HepG2 (cell line): ENCODE results near the gene CA10. TPM values are rescaled to one million over a fixed set of nuclear protein-coding genes. Genes with fewer than 3 reads are reported as not detected.
A peak's percentile ranks its signal among the peaks of the same experiment; 100 is the strongest.

Source experiments
- ATAC-seq: fragments of 200-7000 bp; cut with Tn5 transposase; 3 replicates; pipeline ENCODE4 v1.9.1; 2020; ENCODE audit warnings: mild to moderate bottlenecking, moderate library complexity
- BruUV-seq: library from RNA; stranded (reverse); fragments of 400-500 nt; replicated peaks from 2 replicates; lab custom pipeline; 2021; lab: Mats Ljungman, UMichigan
- CTCF ChIA-PET: fragments of 300-600 bp; formaldehyde crosslinking; extraction: SDS; loops from one replicate; lab custom pipeline; 2021; ENCODE audit warnings: low total read pairs, inconsistent platforms, low intra/inter-chr PET ratio; lab: Yijun Ruan, JAX
- POLR2A ChIA-PET: fragments of 350-600 bp; sonication (Branson Sonifier 250); formaldehyde crosslinking; loops from one replicate; lab custom pipeline; 2020; ENCODE audit warnings: antibody characterized with exemption, inconsistent platforms; lab: Yijun Ruan, JAX
- DNase-seq: peaks from one replicate; pipeline ENCODE4 v3.0.0-alpha.2; 2015; ENCODE audit warnings: low spot score
- FAIRE-seq: peaks from 3 replicates; lab custom pipeline; 2011; peaks lifted over from hg19 to GRCh38; lab: Jason Lieb, UNC
- H2AFZ ChIP-seq: one replicate; pipeline ENCODE4 v1.6.1; 2011; ENCODE audit warnings: low read length, inconsistent platforms
- H3K27ac ChIP-seq: fragments of 300-600 bp; 3 replicates; pipeline ENCODE4 v1.8.0; 2011; ENCODE audit warnings: mixed run types, mild to moderate bottlenecking, mixed read lengths, low read length, inconsistent platforms; ENCODE audit not compliant: insufficient read depth; ENCODE audit errors: extremely low read length
- H3K27me3 ChIP-seq, 2 experiments: fragments of 200-600 bp in 1 of 2; 2 replicates in 1 of 2; 3 replicates in 1 of 2; pipeline versions ENCODE4 v1.6.0 to v1.8.0; 2011; ENCODE audit warnings: low read length in 2 of 2, mild to moderate bottlenecking in 2 of 2, moderate library complexity in 2 of 2, inconsistent platforms in 1 of 2; ENCODE audit not compliant: insufficient read depth in 2 of 2, control insufficient read depth in 1 of 2
- H3K36me3 ChIP-seq, 2 experiments: fragments of 200-600 bp in 1 of 2; replicated peaks in 1 of 2; 2 replicates in 1 of 2; 3 replicates in 1 of 2; pipeline versions ENCODE4 v1.5.1 to v1.8.0; 2011; ENCODE audit warnings: low read length in 2 of 2, inconsistent platforms in 1 of 2; ENCODE audit not compliant: insufficient read depth in 2 of 2, control insufficient read depth in 1 of 2
- H3K4me1 ChIP-seq: 2 replicates; pipeline ENCODE4 v1.5.1; 2012; ENCODE audit warnings: low read length, inconsistent platforms; ENCODE audit not compliant: insufficient read depth
- H3K4me2 ChIP-seq: 2 replicates; pipeline ENCODE4 v1.6.0; 2011; ENCODE audit warnings: low read depth, low read length, inconsistent platforms
- H3K4me3 ChIP-seq, 3 experiments: fragments of 200-600 bp in 1 of 3; sonication (generic), shearing (Covaris generic) in 1 of 3; replicated peaks in 1 of 3; 2 replicates each; pipeline ENCODE4 v1.5.1; 2011 to 2016; ENCODE audit warnings: low read length in 3 of 3, inconsistent platforms in 2 of 3, low read depth in 2 of 3, mild to moderate bottlenecking in 2 of 3, control low read depth in 1 of 3, mixed read lengths in 1 of 3; ENCODE audit not compliant: insufficient read depth in 1 of 3
- H3K79me2 ChIP-seq: one replicate; pipeline ENCODE4 v1.6.1; 2011; ENCODE audit warnings: low read length, inconsistent platforms; ENCODE audit not compliant: insufficient read depth
- H3K9ac ChIP-seq: 2 replicates; pipeline ENCODE4 v1.6.0; 2011; ENCODE audit warnings: mild to moderate bottlenecking, low read depth, low read length, inconsistent platforms; ENCODE audit not compliant: insufficient read depth
- H3K9me3 ChIP-seq: 2 replicates; pipeline ENCODE4 v1.5.1; 2012; ENCODE audit warnings: mild to moderate bottlenecking, low read length
- H4K20me1 ChIP-seq: 2 replicates; pipeline ENCODE4 v1.6.0; 2011; ENCODE audit warnings: inconsistent platforms, mild to moderate bottlenecking, low read length, moderate library complexity; ENCODE audit not compliant: insufficient read depth
- ATF7 ChIP-seq, 2 experiments: fragments of 450-650 bp in 1 of 2; sonication (generic) in 1 of 2; formaldehyde crosslinking in 1 of 2; IDR thresholded peaks; 2 replicates each; pipeline versions ENCODE4 v1.4.0 to v1.6.1; 2016 to 2020; ENCODE audit warnings: antibody characterized with exemption in 1 of 2, mild to moderate bottlenecking in 1 of 2, missing genetic modification reagents in 1 of 2
- CEBPB ChIP-seq: IDR thresholded peaks from 2 replicates; pipeline ENCODE4 v1.6.1; 2011; ENCODE audit warnings: low read depth, low read length, improper control_type of control experiment, borderline replicate concordance
- CREB1 ChIP-seq, 2 experiments: fragments of 450-650 bp in 1 of 2; IDR thresholded peaks; 2 replicates each; pipeline ENCODE4 v1.6.1; 2016 to 2017; ENCODE audit warnings: control low read depth in 1 of 2, mild to moderate bottlenecking in 1 of 2, missing compliant biosample characterization in 1 of 2, missing genetic modification characterization in 1 of 2
- ZNF17 ChIP-seq: sonication (generic); formaldehyde crosslinking; IDR thresholded peaks from 2 replicates; pipeline ENCODE4 v1.5.0; 2020; ENCODE audit warnings: mild to moderate bottlenecking, missing genetic modification reagents
- ZNF407 ChIP-seq: sonication (generic); formaldehyde crosslinking; IDR thresholded peaks from one replicate; pipeline ENCODE4 v1.5.1; 2020; ENCODE audit warnings: mild to moderate bottlenecking, missing genetic modification reagents; ENCODE audit errors: not compliant biosample characterization
- ZNF782 ChIP-seq: sonication (generic); formaldehyde crosslinking; IDR thresholded peaks from 2 replicates; pipeline ENCODE4 v1.4.0; 2020; ENCODE audit warnings: missing genetic modification reagents, mild to moderate bottlenecking, borderline replicate concordance
- WGBS: methylation state at CpG from one replicate; pipeline ENCODE4 v1.1.6; 2017; ENCODE audit warnings: low lambda C conversion rate; 5-methylcytosine and 5-hydroxymethylcytosine counted together
- in situ Hi-C: cut with HindIII; loops from 2 replicates; pipeline ENCODE4 v1.10.0; 2017; ENCODE audit warnings: low pct_unique_long_range_greater_than_20kb; ENCODE audit not compliant: extremely low pct_ligation_motif_present
- intact Hi-C: fragments of 100-400 bp; cut with micrococcal nuclease; formaldehyde crosslinking; loops from one replicate; pipeline ENCODE4 v1.10.0; 2022; ENCODE audit not compliant: unreplicated experiment
- polyA plus RNA-seq, 8 experiments: library from polyadenylated mRNA; depleted of rRNA in 3 of 8; stranded (reverse) in 7 of 8; unstranded in 1 of 8; fragments of >200 nt; fragmentation: Illumina TruSeq in 4 of 8; extraction: Trizol in 4 of 8; gene quantifications; 2 replicates each; pipeline versions ENCODE4 v1.2.1 to v1.2.3, GENCODE V29; 2011 to 2016; ENCODE audit warnings: low read depth in 4 of 8, missing spikeins in 1 of 8, mixed read lengths in 1 of 8; ENCODE audit not compliant: insufficient read depth in 1 of 8
- total RNA-seq, 5 experiments: library from RNA; depleted of rRNA; stranded (reverse); fragments of >200 nt; fragmentation: Illumina TruSeq; extraction: Trizol; gene quantifications; 2 replicates each; pipeline ENCODE4 v1.2.3, GENCODE V29; 2016; ENCODE audit warnings: low read depth in 1 of 5

The CA10 gene
- total and polyA plus RNA-seq, 2 of the 13 experiments (the other 11 are each of a cell fraction or from before 2014, with no cell fraction given): not detected

- no peak for FAIRE-seq
Observed at GRCh38 chr17:52178012-52178411, 19.5 kb upstream of the CA10 start.

More at GRCh38 chr17:52178012-52178411, 19.5 kb upstream of the CA10 start:
- no peak for TF ChIP-seq ZNF407
- peak; percentile 27; the same call in 1 of the 2 replicates for TF ChIP-seq CREB1 (IDR thresholded peaks at IDR 0.05)
- no peak for TF ChIP-seq CREB1 (CRISPR knock-in tag; IDR thresholded peaks at IDR 0.05)
- peak; percentile 66 for TF ChIP-seq ATF7 (IDR thresholded peaks at IDR 0.05)
- no peak for TF ChIP-seq ATF7 (CRISPR knock-in tag; IDR thresholded peaks at IDR 0.05)
- TF ChIP-seq CEBPB: peak; percentile 86
- no peak for TF ChIP-seq ZNF17
- TF ChIP-seq ZNF782 (CRISPR knock-in tag): no peak
- 3% methylated on average over 5 of the region's 5 CpGs for WGBS
- ATAC-seq: no peak
- Histone ChIP-seq H3K4me3 (no peak overlapping the region), H3K4me2 (no peak overlapping the region), H3K36me3 (no peaks in the 10 kb centered on the region), H2AFZ (no peak overlapping the region), H3K27me3 (no peaks in the 10 kb centered on the region), H3K79me2 (no peaks in the 10 kb centered on the region), H3K9ac (no peak overlapping the region), H3K9me3 (no peaks in the 10 kb centered on the region), H4K20me1 (no peaks in the 10 kb centered on the region), H3K4me1 (no peaks in the 10 kb centered on the region), H3K27ac (no peak overlapping the region)
- DNase-seq: no peak
- no TSS peak for BruUV-seq
- CTCF ChIA-PET: no interaction called here
- POLR2A ChIA-PET: no interaction called here
- intact Hi-C loops: no loop called here
- in situ Hi-C loops: no loop called here
